Stimulated activated CD8-positive, alpha-beta memory T cell treated with anti-CD3 and anti-CD28 coated beads, Interleukin-12 subunit alpha, Interleukin-12 subunit beta, amount 100 ng/mL, for 1 hour (primary cell): ENCODE results near the gene SUGCT.

Source experiments
- DNase-seq: peaks from one replicate; pipeline ENCODE4 v3.0.0-alpha.2; 2020; ENCODE audit warnings: low read depth

SUGCT gene

DNA sequence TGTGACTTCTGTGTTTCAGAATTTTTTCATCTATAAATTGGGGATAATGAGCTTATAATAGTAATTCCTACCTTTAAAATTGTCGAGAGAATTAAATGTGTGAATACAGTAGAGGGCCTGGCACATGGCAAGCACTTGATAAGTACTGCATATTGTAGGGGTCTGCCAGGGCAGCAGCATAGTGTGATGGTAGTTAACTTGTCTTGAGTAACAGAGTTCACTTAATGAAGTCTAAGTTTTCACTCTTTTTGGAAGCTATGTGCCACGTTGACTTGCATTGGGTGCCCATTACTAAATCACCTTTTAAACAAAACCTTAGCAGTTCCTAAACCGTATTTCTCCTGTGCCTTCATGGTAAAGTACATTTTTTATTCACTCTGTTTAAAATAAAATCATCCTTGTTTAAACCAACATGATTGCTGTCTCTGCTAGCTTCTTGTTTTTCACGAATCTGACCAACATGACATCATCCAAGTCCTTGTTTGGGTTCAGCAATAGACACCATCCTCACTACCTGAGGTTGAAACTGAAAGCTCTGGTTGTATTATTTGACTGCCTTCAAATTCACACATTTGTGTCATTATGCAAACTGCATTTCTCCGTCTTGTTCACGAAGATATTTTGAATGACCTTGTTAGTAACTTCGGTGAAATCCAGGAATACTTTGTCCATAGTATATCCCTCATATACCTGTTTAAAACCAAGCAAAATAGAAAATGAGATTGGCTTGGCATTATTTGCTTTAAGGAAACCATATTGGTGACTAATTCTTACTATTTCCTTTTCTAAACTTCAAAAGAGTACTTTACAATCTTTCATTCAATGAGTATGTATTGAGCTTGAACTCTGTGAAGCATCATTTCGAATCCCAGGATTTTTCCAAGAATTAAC, 340.2 kb downstream of the SUGCT start:
- no peak for DNase-seq

GRCh38 chr7:40475681-40475982, 340.8 kb downstream of the SUGCT start:
- DNase-seq, result no peak

DNA sequence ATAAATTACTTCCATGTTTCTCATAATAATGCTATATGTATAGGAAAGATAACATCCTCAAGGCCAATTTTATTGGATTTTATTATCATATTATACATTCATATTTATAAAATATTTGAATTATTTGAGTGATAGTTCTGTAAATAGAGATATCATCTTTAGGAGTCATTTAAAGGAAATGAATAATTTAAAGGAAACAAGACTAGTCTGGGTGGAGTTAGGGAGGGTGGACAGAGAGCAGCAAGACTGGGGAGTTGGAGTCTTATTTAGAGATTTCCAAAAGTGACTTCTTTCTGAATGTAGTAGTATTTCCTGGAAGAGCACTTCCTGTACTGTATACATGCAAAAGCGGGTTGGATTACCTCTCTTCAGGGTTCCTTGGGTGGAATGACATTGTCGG, 342.3 kb downstream of the SUGCT start:
- no peak for DNase-seq

DNA sequence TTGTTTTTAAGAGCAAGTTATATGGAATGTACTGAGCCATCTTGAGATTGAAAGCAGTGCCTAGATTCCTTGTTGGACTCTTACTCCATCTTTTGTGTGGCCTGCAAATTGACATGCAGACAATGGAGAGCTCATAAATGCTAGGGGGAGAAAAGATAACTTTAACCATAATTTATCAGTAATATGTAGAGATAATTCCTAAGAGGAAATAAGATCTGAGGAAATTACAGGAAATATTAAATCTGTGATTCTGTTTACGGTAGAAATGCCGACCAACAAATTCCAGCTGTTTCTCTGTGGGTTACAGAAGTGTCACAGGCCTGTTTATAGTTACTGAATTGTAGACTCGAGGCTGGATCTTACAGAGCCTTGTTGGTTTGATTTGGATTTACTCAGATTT, 348.0 kb downstream of the SUGCT start:
- DNase-seq, result no peak

DNA sequence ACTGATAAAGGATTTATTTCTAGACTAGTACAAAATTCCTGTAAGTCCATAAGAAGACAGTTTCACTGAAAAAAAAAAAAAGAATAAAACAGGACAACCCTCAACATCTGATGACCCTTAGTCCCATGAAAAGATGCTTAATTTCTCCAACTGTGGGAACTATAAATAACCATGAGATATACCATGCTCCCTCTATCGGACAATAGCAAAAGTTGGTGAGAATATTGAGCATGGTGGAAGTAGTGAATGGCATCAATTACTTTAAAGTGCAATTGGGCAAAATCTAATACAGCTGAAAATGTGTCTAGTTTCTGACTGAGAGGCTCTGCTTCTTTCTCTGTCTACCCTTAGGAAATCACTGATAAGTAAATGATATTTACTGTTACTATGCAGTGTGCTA, 348.8 kb downstream of the SUGCT start:
- no peak for DNase-seq

- no peak for DNase-seq
These were observed 355.2 kb downstream of the SUGCT start for GRCh38 chr7:40489844-40490602.

DNA sequence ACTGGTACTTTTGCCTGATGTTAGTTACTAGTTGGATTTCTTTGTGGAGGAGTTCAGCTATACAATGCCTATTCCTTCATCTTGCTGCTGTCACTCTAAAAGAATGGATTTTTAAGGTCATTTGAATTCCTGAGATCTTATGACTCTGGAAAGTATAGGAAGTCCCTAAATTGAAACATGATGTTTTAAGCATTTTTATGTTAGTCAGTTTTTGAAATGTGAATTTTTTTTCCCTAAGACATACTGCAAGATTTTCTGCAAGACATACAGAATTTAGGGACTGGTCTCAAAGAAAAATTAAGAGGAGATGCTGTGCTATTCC, 355.8 kb downstream of the SUGCT start:
- no peak for DNase-seq

DNA sequence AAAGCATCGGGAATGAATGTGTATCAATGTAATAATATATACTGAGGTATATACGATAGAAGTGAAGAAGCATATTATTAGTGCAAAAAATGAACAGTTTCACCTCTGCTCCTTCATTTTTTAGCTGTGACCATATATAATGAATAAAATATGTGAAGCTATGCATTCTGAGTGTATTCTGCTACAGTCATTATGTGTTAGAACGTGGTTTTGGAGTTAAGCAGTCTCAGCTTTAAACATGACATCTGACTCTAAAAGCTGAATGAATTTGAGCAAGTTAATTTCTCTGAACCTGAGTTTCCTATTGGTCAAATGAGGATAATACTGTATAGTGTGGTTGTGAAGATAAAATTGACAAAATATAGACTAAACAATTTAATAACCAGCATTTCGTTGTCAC, 358.1 kb downstream of the SUGCT start:
- DNase-seq, result no peak

DNA sequence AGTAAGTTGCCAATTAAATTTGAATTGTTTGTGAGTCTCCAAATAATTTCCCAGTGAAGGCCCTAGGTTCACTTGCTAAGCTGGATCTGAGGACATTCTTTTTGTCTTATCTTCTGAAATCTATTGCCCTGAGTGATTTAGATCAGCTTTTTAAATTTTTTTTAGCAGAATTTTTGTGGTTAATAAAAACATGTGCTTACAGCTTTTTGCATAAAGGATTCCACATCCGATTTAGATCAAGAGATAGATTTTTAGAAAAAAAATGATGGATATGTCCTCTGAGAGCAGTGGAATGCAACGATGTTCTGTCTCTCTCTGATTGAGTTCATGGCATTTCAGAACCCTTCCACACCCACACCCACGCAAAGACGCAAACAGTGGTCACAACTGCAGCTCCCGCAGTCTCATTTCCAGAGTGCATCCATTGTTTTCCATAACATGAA, 358.8 kb downstream of the SUGCT start:
- DNase-seq, result no peak

DNA sequence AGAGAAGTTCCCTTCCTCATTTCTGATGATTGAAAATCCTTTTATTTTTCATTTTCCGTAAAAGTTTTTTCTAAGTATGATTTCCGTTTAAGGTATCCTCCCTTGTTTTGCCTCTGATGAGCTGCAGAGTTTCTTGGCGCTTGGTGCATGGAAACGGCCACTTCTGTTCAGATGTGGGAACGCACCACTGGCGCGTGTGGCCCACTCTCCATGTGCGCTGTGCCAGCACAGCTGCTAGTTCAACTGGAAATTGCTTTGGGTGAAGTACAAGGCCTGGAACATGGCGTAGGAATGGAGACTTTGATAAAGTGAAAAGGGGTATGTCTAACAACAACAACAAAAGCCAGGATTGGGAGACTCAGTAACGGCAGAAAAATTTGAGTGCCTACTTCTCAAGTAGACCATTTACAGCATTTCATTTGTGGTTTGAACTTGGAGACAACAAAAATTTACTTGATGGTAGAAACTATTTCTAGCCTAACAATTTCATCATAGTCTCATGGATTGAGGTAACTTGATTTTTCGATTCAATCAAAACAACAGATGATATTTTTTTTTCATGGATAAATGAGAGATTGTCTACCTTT, 364.2 kb downstream of the SUGCT start:
- DNase-seq, result no peak

GRCh38 chr7:40499718-40500117, 364.9 kb downstream of the SUGCT start:
- DNase-seq, result no peak

- DNase-seq, result no peak
These were observed 365.4 kb downstream of the SUGCT start for GRCh38 chr7:40500219-40500618.

- no peak for DNase-seq
These were observed 367.6 kb downstream of the SUGCT start for GRCh38 chr7:40502359-40502758.

DNA sequence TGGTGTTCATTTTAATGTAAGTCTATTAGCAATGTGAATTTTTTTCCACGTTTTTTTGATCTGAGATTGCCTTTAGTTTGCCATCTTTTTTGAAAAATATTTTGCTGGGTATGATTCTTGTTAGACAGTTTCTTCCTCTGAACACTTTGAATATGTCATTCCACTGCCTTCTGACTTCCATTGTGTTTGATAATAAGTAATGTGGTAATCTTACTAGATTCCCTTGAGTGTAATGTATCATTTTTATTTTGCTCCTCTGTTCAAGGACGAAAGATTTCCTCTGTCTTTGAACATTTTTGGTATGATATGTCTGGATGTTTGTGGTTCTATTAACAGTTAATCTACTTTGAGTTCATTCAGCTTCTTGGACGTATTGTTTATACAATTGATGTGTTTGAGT, 371.4 kb downstream of the SUGCT start:
- no peak for DNase-seq

DNA sequence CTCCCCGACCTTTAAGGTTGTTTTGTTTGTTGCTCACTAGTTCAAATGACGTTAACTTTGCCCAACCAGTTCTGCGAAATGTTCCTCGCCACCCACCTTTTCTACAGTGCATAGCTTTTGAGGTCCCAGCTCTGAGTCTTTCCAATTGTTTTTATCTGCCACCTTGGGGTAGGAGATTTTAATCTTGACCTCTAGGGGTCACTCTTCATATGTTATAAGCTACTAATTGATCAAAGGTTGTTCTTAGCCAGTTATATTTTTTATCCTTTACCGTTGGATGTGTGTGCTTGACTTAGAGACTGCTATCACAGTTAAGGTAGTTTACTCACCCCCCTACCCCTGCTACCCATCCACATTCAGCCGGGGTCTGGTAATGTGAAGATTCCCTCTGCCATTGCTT, 372.4 kb downstream of the SUGCT start:
- no peak for DNase-seq

DNA sequence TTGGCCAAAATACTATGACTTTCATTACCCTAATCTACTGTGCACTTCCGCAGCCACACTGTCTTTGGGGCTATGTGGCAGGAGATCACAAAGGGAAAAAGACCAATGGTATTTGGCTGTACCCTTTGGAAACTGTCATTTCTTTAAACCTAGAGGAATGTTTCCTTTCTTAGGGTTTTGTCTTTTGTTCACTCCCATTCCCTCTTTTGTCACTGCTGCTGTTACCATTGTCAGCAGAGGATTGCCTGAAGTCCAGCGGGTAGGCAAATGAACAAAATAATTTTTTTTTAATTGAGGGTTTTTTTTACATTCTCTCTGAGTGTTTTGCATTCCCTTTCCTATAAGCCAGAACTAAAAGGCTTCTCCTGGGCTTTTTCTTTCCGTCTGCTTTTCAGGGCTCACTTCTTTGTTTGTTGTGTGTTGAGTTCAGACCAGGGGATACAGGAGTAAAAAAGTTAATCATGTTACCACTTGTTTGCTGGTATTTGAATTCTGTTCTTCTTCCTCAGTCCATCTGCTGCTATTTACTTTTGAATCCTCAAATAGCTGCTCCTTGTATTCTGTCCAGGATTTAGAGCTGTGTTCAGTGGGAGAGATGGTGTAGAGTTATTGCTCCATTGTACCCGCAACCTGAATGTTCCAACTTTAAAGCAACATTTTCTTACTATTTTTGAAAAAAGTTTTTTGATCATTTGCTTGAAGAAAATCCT, 374.6 kb downstream of the SUGCT start:
- no peak for DNase-seq

- DNase-seq, result no peak
These were observed 381.6 kb downstream of the SUGCT start for GRCh38 chr7:40516376-40516775.

- no peak for DNase-seq
These were observed 384.2 kb downstream of the SUGCT start for GRCh38 chr7:40519009-40519408.

DNA sequence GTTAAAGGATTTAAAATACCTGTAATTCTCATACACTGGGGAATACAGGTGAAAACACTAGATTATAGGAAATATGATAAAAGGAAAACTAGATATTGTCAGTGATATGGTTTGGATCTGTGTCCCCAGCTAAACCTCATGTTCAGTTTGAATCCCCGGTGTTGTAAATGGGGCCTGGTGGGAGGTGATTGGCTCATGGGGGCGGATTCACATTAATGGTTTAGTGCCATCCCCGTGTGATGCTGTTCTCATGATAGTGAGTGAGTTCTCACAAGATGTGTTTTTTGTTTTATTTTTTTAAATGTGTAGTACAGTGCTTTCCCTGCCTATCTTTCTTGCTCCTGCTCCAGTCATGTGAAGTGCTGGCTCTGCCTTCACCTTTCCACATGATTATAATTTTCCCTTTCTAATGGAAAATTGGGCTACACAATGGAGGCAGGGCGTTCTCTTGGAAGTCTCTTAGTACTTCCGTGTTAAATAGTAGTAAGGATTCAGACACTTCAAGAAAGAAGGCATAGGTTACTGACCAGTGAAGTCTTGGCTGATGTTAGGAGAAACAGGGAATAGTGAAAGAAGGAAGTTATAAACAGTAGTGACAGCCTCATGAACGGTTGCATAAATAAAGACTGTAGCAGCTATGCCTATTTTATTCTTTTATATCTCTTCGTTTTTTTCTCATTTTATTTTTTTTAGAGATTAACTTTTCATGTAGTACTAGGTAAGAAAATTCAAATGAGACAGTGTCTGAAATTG, 386.4 kb downstream of the SUGCT start:
- no peak for DNase-seq

GRCh38 chr7:40525764-40526163, 391.0 kb downstream of the SUGCT start:
- DNase-seq, result no peak

- DNase-seq, result no peak
These were observed 392.3 kb downstream of the SUGCT start for GRCh38 chr7:40526951-40527715.
